ENCODE results near the gene RASGEF1B.

DNA sequence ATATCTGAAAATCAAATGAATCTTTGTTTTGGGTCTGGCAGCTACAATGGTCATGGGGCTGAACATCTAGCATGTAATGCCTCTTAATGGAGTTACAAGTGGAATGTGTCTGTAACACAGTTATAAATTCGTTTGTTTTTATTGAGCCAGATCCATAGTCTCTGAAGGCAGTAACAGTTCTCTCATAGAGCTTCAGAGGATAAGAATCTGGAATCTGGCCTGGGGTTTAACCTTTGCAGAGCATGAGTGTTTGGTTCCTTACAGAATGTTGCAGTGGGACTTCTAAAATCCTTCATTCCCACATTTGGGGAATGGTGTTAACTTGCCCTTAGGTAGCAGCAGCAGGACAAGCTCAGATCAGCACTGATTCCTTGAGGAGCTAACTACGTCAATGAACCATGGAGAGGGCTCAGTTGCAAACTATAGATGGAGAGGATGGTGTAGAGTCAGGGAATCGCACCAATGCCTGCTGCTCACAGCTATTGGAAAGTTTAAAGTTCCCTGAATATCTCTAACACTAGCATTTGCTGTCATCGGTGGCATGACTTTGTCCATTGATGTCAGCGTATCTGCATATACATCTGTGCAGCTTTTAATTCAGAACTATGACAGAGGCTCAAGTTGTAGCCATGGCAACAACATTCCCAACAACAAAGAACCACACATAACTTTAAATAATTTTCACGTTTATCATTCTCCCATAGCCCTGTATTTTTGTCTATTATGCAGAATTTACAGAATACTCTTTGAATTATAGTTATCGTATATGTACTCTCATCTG, 72.2 kb downstream of the RASGEF1B start:
- no peak for TF ChIP-seq MED1 (CRISPR knock-in tag; IDR thresholded peaks at IDR 0.05; ENCODE audit: borderline replicate concordance)
- no peak for TF ChIP-seq ZNF311 (CRISPR knock-in tag; IDR thresholded peaks at IDR 0.05)
- no peak for TF ChIP-seq DMBX1 (CRISPR knock-in tag; IDR thresholded peaks at IDR 0.05; ENCODE audit: borderline replicate concordance)

Data from K562 (cell line).